OCI-LY7 (cell line): ENCODE measurements around the gene SGMS1.

Experiments
- CTCF ChIP-seq: fragments of 200-600 bp; sonication (generic); conservative IDR thresholded peaks from 2 replicates; pipeline ENCODE4 v1.5.1; 2014; ENCODE audit warnings: mild to moderate bottlenecking, antibody characterized with exemption, low read length, moderate library complexity, mixed read lengths
- EZH2phosphoT487 ChIP-seq: fragments of 200-600 bp; sonication (generic); IDR thresholded peaks from 2 replicates; pipeline ENCODE4 v1.6.1; 2018; ENCODE audit warnings: low read depth, borderline replicate concordance, mild to moderate bottlenecking, mixed run types, antibody characterized with exemption, low read length, moderate library complexity, mixed read lengths

- TF ChIP-seq CTCF (no peak), EZH2phosphoT487 (no peak)
Measured at GRCh38 chr10:50512743-50513416, 110.9 kb downstream of the SGMS1 start.
